Caco-2 (cell line): ENCODE data around the gene CCR9. TPM values are rescaled to one million over a fixed set of nuclear protein-coding genes. Genes with fewer than 3 reads are reported as not detected.

ENCODE experiments used
- BruUV-seq: library from RNA; stranded (reverse); fragments of 400-500 nt; replicated peaks from 2 replicates; lab custom pipeline; 2021; lab: Mats Ljungman, UMichigan
- CTCF ChIA-PET: fragments of 300-600 bp; sonication (Branson Sonifier 250); formaldehyde crosslinking; loops from one replicate; lab custom pipeline; 2022; ENCODE audit warnings: antibody characterized with exemption; lab: Charles Lee
- POLR2A ChIA-PET: fragments of 300-600 bp; sonication (Branson Sonifier 250); formaldehyde crosslinking; loops from one replicate; lab custom pipeline; 2022; ENCODE audit warnings: antibody characterized with exemption; lab: Charles Lee
- DNase-seq, 2 experiments: peaks; one replicate each; pipeline versions ENCODE4 v3.0.0 to v3.0.0-alpha.2; 2020 to 2022
- H3K27me3 ChIP-seq: replicated peaks from 2 replicates; pipeline ENCODE4 v1.6.0; 2011; ENCODE audit warnings: low read length; ENCODE audit not compliant: control insufficient read depth, insufficient read depth
- H3K36me3 ChIP-seq: 2 replicates; pipeline ENCODE4 v1.5.1; 2011; ENCODE audit warnings: low read length; ENCODE audit not compliant: control insufficient read depth, insufficient read depth
- H3K4me1 ChIP-seq: fragments of 250-450 bp; sonication (Bioruptor Pico); 2 replicates; pipeline ENCODE4 v1.5.1; 2020; ENCODE audit warnings: mild to moderate bottlenecking
- H3K4me3 ChIP-seq: 2 replicates; pipeline ENCODE4 v1.5.1; 2011; ENCODE audit warnings: low read depth, mild to moderate bottlenecking, control low read depth, low read length
- H3K9me3 ChIP-seq: fragments of 250-450 bp; sonication (Bioruptor Pico); 2 replicates; pipeline ENCODE4 v1.5.1; 2020; ENCODE audit warnings: mild to moderate bottlenecking, moderate library complexity
- H3K27ac Mint-ChIP-seq: one replicate; pipeline ENCODE4 v1.8.0; 2022; ENCODE audit warnings: mixed read lengths; ENCODE audit not compliant: unreplicated experiment
- H3K27me3 Mint-ChIP-seq: one replicate; pipeline ENCODE4 v1.8.0; 2022; ENCODE audit warnings: mixed read lengths; ENCODE audit not compliant: insufficient read depth, unreplicated experiment
- H3K36me3 Mint-ChIP-seq: one replicate; pipeline ENCODE4 v1.8.0; 2022; ENCODE audit warnings: mild to moderate bottlenecking, mixed read lengths; ENCODE audit not compliant: insufficient read depth, unreplicated experiment
- H3K4me1 Mint-ChIP-seq: one replicate; pipeline ENCODE4 v1.8.0; 2022; ENCODE audit warnings: low read depth, mixed read lengths; ENCODE audit not compliant: unreplicated experiment
- H3K4me3 Mint-ChIP-seq: one replicate; pipeline ENCODE4 v1.8.0; 2022; ENCODE audit warnings: mild to moderate bottlenecking, moderate library complexity, mixed read lengths; ENCODE audit not compliant: unreplicated experiment
- H3K9me3 Mint-ChIP-seq: one replicate; pipeline ENCODE4 v1.8.0; 2022; ENCODE audit warnings: mixed read lengths; ENCODE audit not compliant: unreplicated experiment
- CTCF ChIP-seq, 2 experiments: fragments of 200-600 bp in 1 of 2; IDR thresholded peaks; 1 replicate in 1 of 2; 2 replicates in 1 of 2; pipeline versions ENCODE4 v1.5.1 to v1.8.0; 2011 to 2022; ENCODE audit warnings: antibody characterized with exemption in 1 of 2, control low read depth in 1 of 2, inconsistent platforms in 1 of 2, low read depth in 1 of 2, low read length in 1 of 2, mild to moderate bottlenecking in 1 of 2, moderate library complexity in 1 of 2; ENCODE audit not compliant: insufficient read depth in 1 of 2, severe bottlenecking in 1 of 2, unreplicated experiment in 1 of 2
- intact Hi-C: fragments of 100-400 bp; cut with micrococcal nuclease; formaldehyde crosslinking; loops from one replicate; pipeline ENCODE4 v1.10.0; 2022; ENCODE audit not compliant: unreplicated experiment
- total RNA-seq: library from RNA; stranded (reverse); gene quantifications from 2 replicates; pipeline ENCODE4 v1.2.3, GENCODE V29; 2022

CCR9 gene
- total RNA-seq, 1 experiment from 2014 or later, result not detected

DNA sequence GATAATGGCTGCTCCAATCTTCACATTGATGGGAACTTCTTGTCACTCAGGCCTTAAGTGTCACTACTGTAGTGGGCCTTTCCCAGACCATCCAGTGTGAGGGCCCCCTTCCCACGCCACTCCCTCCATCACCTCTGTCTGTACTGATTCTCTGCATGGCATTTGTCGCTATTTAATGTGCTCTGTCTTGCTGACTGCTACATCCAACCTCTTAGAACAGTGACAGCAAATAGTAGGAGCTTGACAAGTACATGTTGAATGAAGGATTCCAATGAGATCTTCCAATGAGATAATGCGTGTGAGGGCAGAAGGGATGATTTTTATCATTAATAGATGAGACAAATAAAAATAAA lies 5.6 kb upstream of the CCR9 start:
- ChIA-PET POLR2A (no interaction called here), CTCF (interaction anchor here (1.0 kb wide), 1 partner anchor 15 kb away, joined by 4 read pairs; no protein-coding TSS in a partner anchor)
- intact Hi-C loops, result no loop called here
- BruUV-seq, result no TSS peak
- Histone ChIP-seq H3K27me3 (no peaks in the 10 kb centered on the region), H3K36me3 (no peaks in the 10 kb centered on the region), H3K4me3 (no peak overlapping the region), H3K4me1 (no peaks in the 10 kb centered on the region), H3K9me3 (no peaks in the 10 kb centered on the region)
- Mint-ChIP-seq H3K27ac (no peak overlapping the region), H3K4me1 (no peaks in the 10 kb centered on the region), H3K9me3 (no peaks in the 10 kb centered on the region), H3K27me3 (peaks cover 2% of the 10 kb centered on the region), H3K4me3 (no peak overlapping the region), H3K36me3 (no peaks in the 10 kb centered on the region)
- no peak for TF ChIP-seq CTCF (IDR thresholded peaks at IDR 0.05; ENCODE audit: insufficient read depth in 1 of 2, low read depth in 1 of 2, low read length in 1 of 2, severe bottlenecking in 1 of 2, unreplicated experiment in 1 of 2)
- no peak for DNase-seq

GRCh38 chr3:45881078-45882022 lies 5.0 kb upstream of the CCR9 start:
- Histone ChIP-seq H3K36me3 (no peaks in the 10 kb centered on the region), H3K27me3 (no peaks in the 10 kb centered on the region), H3K9me3 (no peaks in the 10 kb centered on the region), H3K4me3 (no peak overlapping the region), H3K4me1 (no peaks in the 10 kb centered on the region)
- DNase-seq, result no peak
- ChIA-PET CTCF (interaction anchor here (0.6 to 1.0 kb wide), 2 partner anchors 14 to 1088 kb away, joined by 3 to 4 read pairs; no protein-coding TSS in a partner anchor), POLR2A (interaction anchor here (0.6 kb wide), 1 partner anchor 254 kb away, joined by 3 read pairs; no protein-coding TSS in a partner anchor)
- BruUV-seq, result no TSS peak
- Mint-ChIP-seq H3K9me3 (no peaks in the 10 kb centered on the region), H3K4me1 (no peaks in the 10 kb centered on the region), H3K4me3 (no peak overlapping the region), H3K36me3 (no peaks in the 10 kb centered on the region), H3K27ac (no peak overlapping the region), H3K27me3 (peaks cover 2% of the 10 kb centered on the region)
- intact Hi-C loops, result no loop called here
- no peak for TF ChIP-seq CTCF (IDR thresholded peaks at IDR 0.05; ENCODE audit: insufficient read depth in 1 of 2, low read depth in 1 of 2, low read length in 1 of 2, severe bottlenecking in 1 of 2, unreplicated experiment in 1 of 2)

DNA sequence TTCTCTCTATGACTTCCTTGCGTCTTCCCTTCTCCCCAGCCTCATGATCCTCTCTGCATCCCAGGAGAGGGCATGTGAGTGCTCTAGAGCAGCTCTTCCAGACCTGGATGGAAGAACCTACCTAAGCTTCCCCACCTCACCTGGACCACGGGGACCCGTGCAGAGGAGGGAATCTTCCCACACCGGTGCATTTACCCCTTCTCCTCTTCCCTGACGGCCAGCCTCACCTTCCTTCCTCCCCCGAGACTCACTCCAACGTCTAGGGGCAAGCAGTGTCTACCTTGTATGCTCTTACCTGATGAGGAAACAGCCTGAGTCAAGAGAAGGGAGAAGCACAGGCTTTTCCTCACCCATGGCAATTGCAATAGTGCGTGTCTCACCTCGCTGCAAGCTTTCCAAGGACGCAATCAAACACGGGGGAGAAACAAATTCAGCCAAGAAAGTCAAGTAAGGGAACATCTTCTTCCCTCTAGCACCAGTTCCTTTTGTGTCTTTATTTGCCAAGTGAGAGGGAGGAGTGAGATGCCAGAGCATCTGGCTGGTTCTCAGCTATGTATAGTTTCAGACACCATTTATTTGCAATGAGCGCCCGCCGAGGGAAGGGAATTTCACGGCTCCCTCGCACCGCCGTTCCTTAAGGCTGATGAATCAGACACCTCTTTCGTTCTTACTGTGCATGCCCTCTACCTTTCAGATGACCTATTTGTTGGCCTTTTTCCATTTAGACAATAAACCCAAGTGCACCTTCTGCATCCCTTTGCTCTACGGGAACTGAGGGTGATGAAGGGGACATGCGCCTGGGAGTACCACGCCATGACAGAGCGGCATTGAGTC lies 1.8 kb upstream of the CCR9 start:
- no peak for TF ChIP-seq CTCF (IDR thresholded peaks at IDR 0.05; ENCODE audit: insufficient read depth in 1 of 2, low read depth in 1 of 2, low read length in 1 of 2, severe bottlenecking in 1 of 2, unreplicated experiment in 1 of 2)
- no peaks in the 10 kb centered on the region for H3K27me3 ChIP-seq
- peaks cover 2% of the 10 kb centered on the region for H3K27me3 Mint-ChIP-seq
- no peaks in the 10 kb centered on the region for H3K4me1 Mint-ChIP-seq
- no peaks in the 10 kb centered on the region for H3K9me3 ChIP-seq
- no peak overlapping the region for H3K4me3 ChIP-seq
- no peaks in the 10 kb centered on the region for H3K9me3 Mint-ChIP-seq
- intact Hi-C loops, result no loop called here
- BruUV-seq, result no TSS peak
- no peak for DNase-seq
- H3K27ac Mint-ChIP-seq, result no peak overlapping the region
- no peaks in the 10 kb centered on the region for H3K36me3 ChIP-seq
- ChIA-PET POLR2A (no interaction called here), CTCF (no interaction called here)
- no peak overlapping the region for H3K4me3 Mint-ChIP-seq
- H3K36me3 Mint-ChIP-seq, result no peaks in the 10 kb centered on the region
- H3K4me1 ChIP-seq, result no peaks in the 10 kb centered on the region
